Body of pancreas (tissue), 4 donors: ENCODE results near the gene DYNLT4.

ENCODE experiments used
- CTCF ChIP-seq, 7 experiments: fragments of 450-650 bp in 4 of 7; fragments of 200-600 bp in 3 of 7; sonication (generic) in 3 of 7; IDR thresholded peaks; one replicate each; pipeline ENCODE4 v1.5.1; 2016 to 2019; ENCODE audit warnings: antibody characterized with exemption in 7 of 7
- POLR2A ChIP-seq, 3 donors: fragments of 450-650 bp; IDR thresholded peaks; one replicate each; pipeline ENCODE4 v1.6.1; 2016; ENCODE audit warnings: antibody characterized with exemption in 3 of 3, mild to moderate bottlenecking in 2 of 3

- no peak for TF ChIP-seq CTCF (IDR thresholded peaks at IDR 0.05)
- TF ChIP-seq POLR2A (IDR thresholded peaks at IDR 0.05), result no peak
Measured at GRCh38 chr1:44777547-44777946, 29.6 kb downstream of the DYNLT4 start.
